DOHH2 (cell line): ENCODE data around the gene BUD13.

Experiments used
- H3F3A ChIP-seq: fragments of 200-600 bp; sonication (generic), shearing (Covaris generic); 2 replicates; pipeline ENCODE4 v1.6.0; 2016; ENCODE audit warnings: antibody characterized with exemption, mild to moderate bottlenecking; ENCODE audit not compliant: control insufficient read depth, insufficient read depth
- H3K27ac ChIP-seq: fragments of 200-600 bp; sonication (generic); 2 replicates; pipeline ENCODE4 v1.5.1; 2014; ENCODE audit warnings: low read depth, mild to moderate bottlenecking, low read length, moderate library complexity
- H3K27me3 ChIP-seq: fragments of 200-600 bp; sonication (generic); 2 replicates; pipeline ENCODE4 v1.6.1; 2014; ENCODE audit warnings: mild to moderate bottlenecking, low read length, mixed read lengths; ENCODE audit not compliant: control insufficient read depth
- H3K36me3 ChIP-seq: fragments of 200-600 bp; sonication (generic); 2 replicates; pipeline ENCODE4 v1.6.1; 2014; ENCODE audit warnings: mild to moderate bottlenecking, low read length, moderate library complexity, mixed read lengths; ENCODE audit not compliant: control insufficient read depth
- H3K4me1 ChIP-seq: fragments of 200-600 bp; sonication (generic); 2 replicates; pipeline ENCODE4 v1.6.1; 2014; ENCODE audit warnings: mild to moderate bottlenecking, low read length, mixed read lengths; ENCODE audit not compliant: control insufficient read depth
- H3K4me2 ChIP-seq: fragments of 200-600 bp; sonication (generic); 2 replicates; pipeline ENCODE4 v1.6.0; 2014; ENCODE audit warnings: mild to moderate bottlenecking, low read length, moderate library complexity
- H3K4me3 ChIP-seq: fragments of 200-600 bp; sonication (generic); 2 replicates; pipeline ENCODE4 v1.5.1; 2014; ENCODE audit warnings: mild to moderate bottlenecking, low read length, mixed read lengths
- H3K79me2 ChIP-seq: fragments of 200-600 bp; sonication (generic); 2 replicates; pipeline ENCODE4 v1.6.1; 2014; ENCODE audit warnings: mild to moderate bottlenecking, low read length, mixed read lengths; ENCODE audit not compliant: control insufficient read depth
- H3K9me2 ChIP-seq: fragments of 200-600 bp; sonication (generic); replicated peaks from 2 replicates; pipeline ENCODE4 v1.6.1; 2014; ENCODE audit warnings: mild to moderate bottlenecking, low read length, mixed read lengths; ENCODE audit not compliant: control insufficient read depth
- H3K9me3 ChIP-seq: fragments of 200-600 bp; sonication (generic); 2 replicates; pipeline ENCODE4 v1.6.1; 2014; ENCODE audit warnings: antibody characterized with exemption, low read length, mixed read lengths; ENCODE audit not compliant: control insufficient read depth, insufficient read depth
- H4K20me1 ChIP-seq: fragments of 200-600 bp; sonication (generic); 2 replicates; pipeline ENCODE4 v1.6.0; 2014; ENCODE audit warnings: low read depth, mild to moderate bottlenecking, antibody characterized with exemption, low read length, moderate library complexity; ENCODE audit not compliant: control insufficient read depth, insufficient read depth
- EZH2phosphoT487 ChIP-seq: fragments of 200-600 bp; sonication (generic); IDR thresholded peaks from 2 replicates; pipeline ENCODE4 v1.6.1; 2017; ENCODE audit warnings: borderline replicate concordance, mild to moderate bottlenecking, antibody characterized with exemption, low read length, moderate library complexity, mixed read lengths
- TF ChIP-seq, protein P1 (sequence below): fragments of 200-600 bp; sonication (generic); IDR thresholded peaks from one replicate; pipeline ENCODE4 v1.5.1; 2014; ENCODE audit warnings: antibody characterized with exemption, mild to moderate bottlenecking, low read depth, low read length; ENCODE audit not compliant: poor library complexity, severe bottlenecking

Gene BUD13

DNA sequence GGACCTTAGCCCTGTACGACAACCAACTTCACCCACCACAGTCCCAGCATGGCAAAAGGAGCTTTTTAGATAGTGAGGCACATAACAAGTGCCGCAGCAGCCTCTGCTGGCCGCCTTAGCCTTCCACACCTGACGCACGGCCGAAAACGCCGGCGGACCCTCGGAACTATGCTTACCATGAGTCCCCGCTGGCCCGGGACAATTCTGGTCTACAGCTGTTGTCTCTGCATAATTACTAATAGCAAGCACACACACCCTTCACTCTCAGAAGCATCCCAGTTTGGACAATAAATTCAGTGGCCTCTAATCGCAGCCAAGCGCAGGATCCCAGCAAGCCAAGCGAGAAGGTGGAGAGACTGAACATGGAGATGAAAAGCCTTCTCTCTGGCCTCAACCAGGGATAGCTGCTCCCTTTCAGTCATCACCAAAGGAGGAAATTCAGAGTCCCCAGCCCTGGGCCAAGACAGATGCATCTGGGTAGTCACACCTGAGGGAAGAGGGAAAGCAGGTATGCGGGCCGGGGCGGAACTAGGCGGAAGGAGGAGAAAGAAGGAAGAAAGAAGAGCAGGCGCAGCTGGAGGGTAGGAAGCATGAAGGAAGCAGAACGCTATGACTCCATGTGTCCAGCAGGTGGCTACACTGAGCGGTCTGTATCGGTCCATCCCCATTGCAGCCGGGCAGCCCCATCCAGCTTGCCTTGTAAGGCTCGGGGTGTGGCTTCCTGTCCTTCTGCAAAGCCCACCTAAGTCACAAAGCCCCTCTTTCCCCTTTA is 40.3 kb downstream of the BUD13 start:
- no peaks in the 10 kb centered on the region for H3F3A ChIP-seq

DNA sequence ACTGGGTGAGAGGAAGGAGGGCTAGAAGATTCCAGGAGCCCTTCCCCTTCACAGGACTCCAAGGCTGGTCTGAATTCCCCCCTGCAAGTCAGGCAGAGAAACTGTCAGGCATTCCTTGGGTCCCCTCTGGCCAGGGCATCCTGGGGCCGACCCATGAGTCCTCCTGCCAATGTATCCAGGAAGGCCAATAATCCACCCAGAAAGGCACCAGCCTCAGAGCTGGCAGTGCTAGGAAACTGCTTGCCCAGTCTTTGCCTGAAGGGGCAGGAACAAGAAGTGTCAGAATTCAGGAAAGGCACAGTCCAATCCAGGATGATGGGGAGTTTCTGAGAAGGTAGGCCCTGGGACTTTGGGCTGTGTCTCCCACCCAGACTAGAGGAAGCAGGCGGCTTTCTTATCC is 41.0 kb downstream of the BUD13 start:
- no peak overlapping the region for H3K27ac ChIP-seq
- no peaks in the 10 kb centered on the region for H3K9me3 ChIP-seq
- no peak overlapping the region for H3K4me3 ChIP-seq
- H4K20me1 ChIP-seq, result no peaks in the 10 kb centered on the region
- H3F3A ChIP-seq, result no peaks in the 10 kb centered on the region
- no peaks in the 10 kb centered on the region for H3K36me3 ChIP-seq
- no peaks in the 10 kb centered on the region for H3K79me2 ChIP-seq
- no peak for TF ChIP-seq EZH2phosphoT487
- TF ChIP-seq, protein P1, sequence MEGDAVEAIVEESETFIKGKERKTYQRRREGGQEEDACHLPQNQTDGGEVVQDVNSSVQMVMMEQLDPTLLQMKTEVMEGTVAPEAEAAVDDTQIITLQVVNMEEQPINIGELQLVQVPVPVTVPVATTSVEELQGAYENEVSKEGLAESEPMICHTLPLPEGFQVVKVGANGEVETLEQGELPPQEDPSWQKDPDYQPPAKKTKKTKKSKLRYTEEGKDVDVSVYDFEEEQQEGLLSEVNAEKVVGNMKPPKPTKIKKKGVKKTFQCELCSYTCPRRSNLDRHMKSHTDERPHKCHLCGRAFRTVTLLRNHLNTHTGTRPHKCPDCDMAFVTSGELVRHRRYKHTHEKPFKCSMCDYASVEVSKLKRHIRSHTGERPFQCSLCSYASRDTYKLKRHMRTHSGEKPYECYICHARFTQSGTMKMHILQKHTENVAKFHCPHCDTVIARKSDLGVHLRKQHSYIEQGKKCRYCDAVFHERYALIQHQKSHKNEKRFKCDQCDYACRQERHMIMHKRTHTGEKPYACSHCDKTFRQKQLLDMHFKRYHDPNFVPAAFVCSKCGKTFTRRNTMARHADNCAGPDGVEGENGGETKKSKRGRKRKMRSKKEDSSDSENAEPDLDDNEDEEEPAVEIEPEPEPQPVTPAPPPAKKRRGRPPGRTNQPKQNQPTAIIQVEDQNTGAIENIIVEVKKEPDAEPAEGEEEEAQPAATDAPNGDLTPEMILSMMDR, result no peak
- no peak overlapping the region for H3K4me2 ChIP-seq
- peaks cover 3% of the 10 kb centered on the region; the same call in 1 of the 2 replicates for H3K4me1 ChIP-seq
- H3K27me3 ChIP-seq, result no peaks in the 10 kb centered on the region
- no peaks in the 10 kb centered on the region for H3K9me2 ChIP-seq

More for the DNA sequence above, 40.3 kb downstream of the BUD13 start:
- Histone ChIP-seq H4K20me1 (no peaks in the 10 kb centered on the region), H3K27ac (no peak overlapping the region), H3K9me3 (no peaks in the 10 kb centered on the region), H3K4me2 (peak overlapping the region; percentile 9; the same call in 1 of the 2 replicates), H3K4me3 (no peak overlapping the region), H3K79me2 (no peaks in the 10 kb centered on the region), H3K36me3 (no peaks in the 10 kb centered on the region), H3K9me2 (no peaks in the 10 kb centered on the region), H3K4me1 (peaks cover 3% of the 10 kb centered on the region; the same call in 1 of the 2 replicates), H3K27me3 (no peaks in the 10 kb centered on the region)
- no peak for TF ChIP-seq EZH2phosphoT487
- TF ChIP-seq, protein P1, result peak; percentile 85

DNA sequence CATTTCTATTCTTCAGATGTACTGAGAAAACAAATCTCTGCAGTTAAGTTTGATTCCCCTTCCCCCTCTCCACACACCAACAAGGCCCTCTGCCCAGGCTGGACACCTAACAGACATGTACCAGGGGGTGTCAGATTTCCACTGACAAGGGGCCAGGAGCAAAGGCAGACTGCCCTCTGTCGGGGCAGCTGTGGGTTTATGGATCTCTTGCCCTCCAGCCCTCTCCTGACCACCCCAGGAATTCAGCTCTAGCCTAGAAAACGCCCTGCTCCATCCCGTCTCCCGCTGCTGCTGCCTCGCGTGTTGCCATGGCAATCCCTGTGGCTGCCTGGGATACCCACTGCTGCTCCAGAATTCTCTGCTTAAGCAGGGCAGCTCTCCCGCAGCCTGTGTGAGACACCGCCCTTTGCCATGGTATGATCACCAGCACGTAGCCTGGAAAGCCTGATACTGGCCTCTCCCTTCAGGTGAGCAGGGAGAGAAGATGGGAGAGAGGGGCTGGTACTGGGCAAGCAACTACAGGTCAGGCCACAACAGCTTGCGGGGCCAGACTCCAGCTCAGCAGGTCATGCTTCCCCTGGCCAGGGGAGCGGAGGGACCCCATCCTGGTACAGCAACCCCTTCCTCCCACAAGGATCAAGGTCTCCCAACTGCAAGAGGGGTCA is 41.6 kb downstream of the BUD13 start:
- TF ChIP-seq EZH2phosphoT487, result no peak
- TF ChIP-seq, protein P1, result no peak
- Histone ChIP-seq H3K36me3 (no peaks in the 10 kb centered on the region), H3K4me1 (peaks cover 3% of the 10 kb centered on the region; the same call in 1 of the 2 replicates), H3K27me3 (no peaks in the 10 kb centered on the region), H3K79me2 (no peaks in the 10 kb centered on the region), H4K20me1 (no peaks in the 10 kb centered on the region), H3K4me2 (no peak overlapping the region), H3K9me3 (no peaks in the 10 kb centered on the region), H3K27ac (no peak overlapping the region), H3F3A (no peaks in the 10 kb centered on the region), H3K4me3 (no peak overlapping the region), H3K9me2 (no peaks in the 10 kb centered on the region)
